Measurements from ENCODE around the gene FSCN2. TPM values are rescaled to one million over a fixed set of nuclear protein-coding genes. Genes with fewer than 3 reads are reported as not detected.

Gene FSCN2
- total and polyA plus RNA-seq, 10 of the 15 experiments (the other 5 are each of a cell fraction or from before 2014, with no cell fraction given): 0.12 to 2.1 (median 0.65) TPM; not detected in 3

GRCh38 chr17:81533339-81534141 lies 5.4 kb downstream of the FSCN2 start:
- FAIRE-seq (no peak), ATAC-seq (peak; percentile 34), DNase-seq (ENCODE audit: low read depth, low spot score) (no peak)
- ChIA-PET POLR2A (no interaction called here), SMC1A (ENCODE audit: uncharacterized antibody, unreplicated experiment) (no interaction called here), RAD21 (ENCODE audit: unreplicated experiment) (no interaction called here), CTCF (no interaction called here)
- Histone ChIP-seq H3K9me3 (replicated peaks; ENCODE audit: control insufficient read depth, insufficient read depth, low read length) (no peaks in the 10 kb centered on the region), H3K27ac (ENCODE audit: control insufficient read depth, insufficient read depth) (no peak overlapping the region), H3K27me3 (replicated peaks in 1 of 2; ENCODE audit: control insufficient read depth in 2 of 2, insufficient read depth in 2 of 2, low read length in 1 of 2) (no peaks in the 10 kb centered on the region; a peak in 2 of 4 replicates), H3K4me1 (ENCODE audit: control insufficient read depth, insufficient read depth, low read length) (no peaks in the 10 kb centered on the region), H3K4me2 (ENCODE audit: control insufficient read depth, insufficient read depth) (no peak overlapping the region), H3K79me2 (ENCODE audit: control insufficient read depth, insufficient read depth, low read length) (no peaks in the 10 kb centered on the region), H2AFZ (ENCODE audit: control insufficient read depth, low read depth, low read length) (no peak overlapping the region), H3K36me3 (ENCODE audit: control insufficient read depth in 2 of 2, insufficient read depth in 2 of 2, low read length in 1 of 2) (peaks cover 0 to 3% of the 10 kb centered on the region in 2 experiments; a peak in 1 of 4 replicates), H4K20me1 (ENCODE audit: control insufficient read depth, insufficient read depth) (no peaks in the 10 kb centered on the region), H3K4me3 (no peak overlapping the region), H3K9ac (ENCODE audit: control insufficient read depth, insufficient read depth, low read length) (no peak overlapping the region)
- 20% methylated on average over 21 of the region's 21 CpGs for WGBS (ENCODE audit: insufficient coverage, insufficient replicate concordance, low lambda C conversion rate, missing lambda C conversion rate)
- no TSS peak for BruUV-seq (replicated peaks)
- peak; percentile 36; the same call in 1 of the 2 replicates for TF ChIP-seq POLR2A (IDR thresholded peaks at IDR 0.05; ENCODE audit: low read depth, low read length)
- TF ChIP-seq POU2F2 (IDR thresholded peaks at IDR 0.05; ENCODE audit: borderline replicate concordance, low read depth, low read length): no peak
- intact Hi-C loops (cut with micrococcal nuclease; ENCODE audit: unreplicated experiment) (no loop called here), in situ Hi-C loops (cut with MboI) (no loop called here)

- intact Hi-C loops (cut with micrococcal nuclease; ENCODE audit: unreplicated experiment): no loop called here
- no peak for DNase-seq (ENCODE audit: low read depth, low spot score)
- ChIA-PET RAD21 (ENCODE audit: unreplicated experiment) (no interaction called here), CTCF (no interaction called here), POLR2A (no interaction called here), SMC1A (ENCODE audit: uncharacterized antibody, unreplicated experiment) (no interaction called here)
- Histone ChIP-seq H4K20me1 (ENCODE audit: control insufficient read depth, insufficient read depth) (no peaks in the 10 kb centered on the region), H2AFZ (ENCODE audit: control insufficient read depth, low read depth, low read length) (no peak overlapping the region), H3K9ac (ENCODE audit: control insufficient read depth, insufficient read depth, low read length) (no peak overlapping the region), H3K4me2 (ENCODE audit: control insufficient read depth, insufficient read depth) (no peak overlapping the region), H3K4me1 (ENCODE audit: control insufficient read depth, insufficient read depth, low read length) (no peaks in the 10 kb centered on the region), H3K27me3 (replicated peaks in 1 of 2; ENCODE audit: control insufficient read depth in 2 of 2, insufficient read depth in 2 of 2, low read length in 1 of 2) (no peaks in the 10 kb centered on the region; a peak in 2 of 4 replicates), H3K4me3 (no peak overlapping the region), H3K27ac (ENCODE audit: control insufficient read depth, insufficient read depth) (no peak overlapping the region), H3K36me3 (ENCODE audit: control insufficient read depth in 2 of 2, insufficient read depth in 2 of 2, low read length in 1 of 2) (peaks cover 0 to 3% of the 10 kb centered on the region in 2 experiments; a peak in 1 of 4 replicates), H3K79me2 (ENCODE audit: control insufficient read depth, insufficient read depth, low read length) (no peaks in the 10 kb centered on the region), H3K9me3 (replicated peaks; ENCODE audit: control insufficient read depth, insufficient read depth, low read length) (no peaks in the 10 kb centered on the region)
- ATAC-seq: no peak
- no TSS peak for BruUV-seq (replicated peaks)
- in situ Hi-C loops (cut with MboI): no loop called here
- 22% methylated on average over 6 of the region's 6 CpGs for WGBS (ENCODE audit: insufficient coverage, insufficient replicate concordance, low lambda C conversion rate, missing lambda C conversion rate)
- FAIRE-seq: no peak
- no peak for TF ChIP-seq RFX5 (IDR thresholded peaks at IDR 0.05; ENCODE audit: low read depth, low read length)
- no peak for TF ChIP-seq HDGF (IDR thresholded peaks at IDR 0.05)
- TF ChIP-seq EED (IDR thresholded peaks at IDR 0.05; ENCODE audit: low read depth): no peak
- TF ChIP-seq ATF7 (IDR thresholded peaks at IDR 0.05; ENCODE audit: low read depth): no peak
- TF ChIP-seq EP300 (IDR thresholded peaks at IDR 0.05; ENCODE audit: borderline replicate concordance in 1 of 2, control insufficient read depth in 1 of 2, low read depth in 2 of 2, low read length in 2 of 2): no peak
- no peak for TF ChIP-seq ZNF217 (IDR thresholded peaks at IDR 0.05)
- TF ChIP-seq BCL11A (IDR thresholded peaks at IDR 0.05; ENCODE audit: low read depth, low read length): no peak
- no peak for TF ChIP-seq DPF2 (IDR thresholded peaks at IDR 0.05)
- no peak for TF ChIP-seq HSF1 (IDR thresholded peaks at IDR 0.05; ENCODE audit: low read depth, low read length)
- TF ChIP-seq TAF1 (IDR thresholded peaks at IDR 0.05; ENCODE audit: borderline replicate concordance, low read depth, low read length): no peak
- TF ChIP-seq POLR2AphosphoS2 (IDR thresholded peaks at IDR 0.05; ENCODE audit: low read depth, low read length): no peak
- no peak for TF ChIP-seq SREBF2 (IDR thresholded peaks at IDR 0.05; ENCODE audit: low read length)
- TF ChIP-seq MTA2 (IDR thresholded peaks at IDR 0.05; ENCODE audit: low read depth): no peak
- TF ChIP-seq NRF1 (conservative IDR thresholded peaks at IDR 0.05; ENCODE audit: low read depth, low read length): no peak
- TF ChIP-seq YY1 (IDR thresholded peaks at IDR 0.05; ENCODE audit: low read depth, low read length): no peak
- no peak for TF ChIP-seq CREM (IDR thresholded peaks at IDR 0.05; ENCODE audit: low read depth)
Observed at GRCh38 chr17:81534157-81535006, 6.2 kb downstream of the FSCN2 start.

Measured in GM12878 (cell line).